A172 (cell line): ENCODE results near the gene CFAP97. TPM values are rescaled to one million over a fixed set of nuclear protein-coding genes. Genes with fewer than 3 reads are reported as not detected.
"Not testable (repeated sequence)": the region's sequence is repeated elsewhere in the genome, so short reads cannot be mapped to it uniquely, and the experiment has no call there.

Experiments
- DNase-seq: peaks from one replicate; pipeline ENCODE4 v3.0.0-alpha.2; 2015; ENCODE audit warnings: low spot score
- total RNA-seq: library from RNA; depleted of rRNA; stranded (reverse); fragments of >200 nt; shearing (Covaris generic); gene quantifications from 2 replicates; pipeline ENCODE4 v1.2.3, GENCODE V29; 2014; rRNA removed

CFAP97 gene
- 42.5 and 55.3 TPM in 2 replicates for total RNA-seq

DNA sequence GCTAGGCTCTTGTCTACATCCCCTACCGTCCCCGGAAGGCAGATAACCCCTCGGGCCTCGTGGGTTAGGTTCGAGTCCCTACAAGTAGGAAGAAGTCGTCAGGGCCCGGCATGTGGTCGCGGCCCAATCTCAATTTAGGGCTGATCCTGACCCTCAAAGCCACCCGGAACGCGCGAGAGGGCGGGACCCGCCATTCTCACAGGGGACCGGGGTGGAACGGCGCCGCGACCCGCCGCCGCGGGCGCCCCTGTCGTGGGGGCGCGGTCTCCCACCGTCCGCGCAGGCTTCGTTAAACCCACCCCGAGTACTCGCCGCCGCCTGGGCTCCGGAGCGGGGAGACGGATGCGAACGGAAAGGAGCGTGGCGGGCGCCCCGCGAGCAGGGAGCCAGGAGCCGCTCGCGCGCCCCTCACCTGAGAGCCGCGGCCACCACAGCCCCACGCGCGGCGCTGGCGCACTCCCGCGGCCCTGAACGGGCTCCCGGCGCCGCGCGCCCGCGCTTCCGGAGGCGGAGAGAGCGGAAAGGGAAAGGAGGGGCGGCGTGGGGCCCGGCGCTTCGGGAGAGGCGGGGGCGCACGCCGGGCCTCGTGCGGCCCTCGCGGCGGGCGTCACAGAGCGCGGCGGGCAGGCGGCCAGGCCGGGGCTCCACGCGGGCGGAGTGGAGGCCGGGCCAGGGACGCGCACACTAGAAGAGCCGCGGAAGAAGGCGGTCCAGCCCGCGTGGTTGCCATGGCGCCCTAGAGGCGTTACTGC lies at the start of gene CFAP97:
TSS of gene CFAP97 (minus strand) at position 515 of the 752 bp plus-strand sequence. CDS start 12,804 bp downstream, outside the sequence.
- DNase-seq, result peak; percentile 75

DNA sequence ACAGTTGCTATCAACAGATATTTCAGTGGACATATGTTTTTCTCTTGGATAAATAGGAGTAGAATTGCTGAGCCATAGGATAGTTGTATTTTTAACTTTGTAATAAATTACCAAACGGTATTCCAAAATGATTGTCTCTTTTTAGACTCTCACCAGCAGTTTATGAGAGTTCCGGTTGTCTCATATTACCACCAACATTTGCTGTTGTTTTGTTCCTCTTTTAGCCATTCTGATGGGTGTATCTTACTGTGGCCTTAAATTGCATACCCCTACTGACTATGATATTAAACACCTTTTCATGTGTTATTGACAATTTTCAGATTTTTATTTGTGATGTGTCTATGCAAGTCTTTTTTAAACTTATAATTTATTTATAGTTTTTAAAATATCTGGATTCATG lies 45.3 kb upstream of the CFAP97 start:
- no peak for DNase-seq

DNA sequence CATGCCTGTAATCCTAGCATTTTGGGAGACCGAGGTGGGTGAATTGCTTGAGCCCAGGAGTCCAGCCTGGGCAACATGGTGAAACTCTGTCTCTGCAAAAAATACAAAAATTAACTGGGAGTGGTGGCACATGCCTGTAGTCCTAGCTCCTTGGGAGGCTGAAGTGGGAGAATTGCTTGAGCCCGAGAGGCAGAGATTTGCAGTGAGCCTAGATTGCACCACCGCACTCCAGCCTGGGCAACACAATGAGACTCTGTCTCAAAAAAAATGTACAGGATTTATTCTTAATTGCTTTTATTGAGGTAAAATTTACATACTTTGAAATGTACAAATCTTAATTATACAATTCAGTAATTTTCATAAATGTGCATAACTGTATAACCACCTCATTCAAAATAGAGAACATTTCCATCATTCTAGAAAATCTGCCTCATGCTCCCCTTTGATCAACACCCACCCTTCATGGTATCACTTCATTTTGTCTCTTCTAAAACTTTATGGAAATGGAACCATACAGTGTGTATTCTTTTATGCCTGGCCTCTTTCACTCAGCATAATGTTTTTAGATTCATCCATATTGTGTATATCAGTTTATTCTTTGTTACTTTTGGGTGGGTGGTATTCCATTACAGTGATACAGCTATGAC lies 44.7 kb upstream of the CFAP97 start:
- no peak for DNase-seq

DNA sequence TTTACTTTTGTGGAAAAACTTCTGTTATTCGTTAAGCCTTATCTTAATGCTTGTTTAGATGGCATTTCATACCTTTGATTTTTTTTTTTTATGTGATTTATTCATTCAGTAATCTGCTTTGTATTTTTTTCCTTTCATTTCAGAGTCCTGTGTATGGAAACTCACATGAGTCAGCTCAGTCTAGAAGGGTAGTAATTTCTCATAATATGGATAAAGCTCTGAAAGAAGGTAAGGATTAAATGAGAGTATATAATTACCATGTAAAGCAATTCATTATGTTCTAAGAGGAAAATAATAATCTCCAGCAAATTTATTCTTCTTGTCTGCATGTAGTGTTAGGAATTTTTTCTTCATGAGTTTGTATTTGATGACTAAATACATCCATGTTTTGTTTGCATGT lies 43.4 kb upstream of the CFAP97 start:
- no peak for DNase-seq

DNA sequence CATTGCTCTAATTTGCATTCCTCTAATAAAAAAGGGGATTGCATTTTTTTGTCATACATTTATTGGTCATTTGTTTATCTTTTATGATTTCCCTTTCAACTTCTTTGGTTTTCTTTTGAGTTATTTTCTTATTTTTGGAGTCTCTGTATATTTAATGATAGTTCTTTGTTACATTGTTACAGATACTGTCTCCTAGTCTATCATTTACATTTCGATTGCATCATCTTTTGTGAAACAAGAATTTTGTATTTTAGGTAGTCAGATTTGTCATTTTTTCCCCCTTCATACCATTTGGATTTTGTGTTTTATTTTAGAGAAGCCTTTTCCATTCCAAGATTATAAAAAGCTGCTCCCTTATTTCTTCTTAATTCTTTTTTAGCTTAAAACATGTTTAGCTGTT lies 42.7 kb upstream of the CFAP97 start:
- DNase-seq, result no peak

DNA sequence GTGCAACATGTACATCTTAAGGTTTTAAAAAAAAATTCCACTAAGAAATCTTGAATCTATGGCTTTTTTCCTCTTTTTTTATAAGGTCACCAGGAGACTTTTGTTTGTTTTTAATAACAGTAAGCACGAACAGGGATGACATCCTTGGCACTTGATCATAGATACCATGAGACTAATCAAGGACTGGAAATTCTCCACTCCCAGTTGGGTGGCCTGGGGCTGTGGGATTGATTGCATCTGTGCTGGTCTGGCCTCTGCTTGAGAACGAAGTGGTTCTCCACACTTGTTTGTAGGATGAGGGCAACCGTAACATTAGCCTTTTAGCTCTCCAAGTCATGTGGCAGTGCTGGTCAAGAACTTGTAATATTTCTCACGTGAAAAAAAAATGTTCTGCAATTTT lies 41.0 kb upstream of the CFAP97 start:
- no peak for DNase-seq

DNA sequence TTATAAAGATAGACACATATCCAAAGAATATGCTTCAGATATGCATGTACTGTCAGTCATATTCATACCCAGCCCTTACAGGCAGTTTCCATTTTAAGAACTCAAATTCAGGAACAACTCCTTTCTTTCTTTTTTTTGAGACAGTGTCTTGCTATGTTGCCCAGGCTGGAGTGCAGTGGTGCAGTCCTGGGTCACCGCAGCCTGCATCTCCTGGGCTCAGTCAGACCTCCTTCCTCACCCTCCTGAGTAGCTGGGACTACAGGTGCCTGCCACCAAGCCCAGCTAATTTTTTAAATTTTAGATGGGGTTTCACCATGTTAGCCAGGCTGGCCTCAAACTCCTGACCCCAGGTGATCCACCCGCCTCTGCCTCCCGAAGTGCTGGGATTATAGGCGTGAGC lies 40.1 kb upstream of the CFAP97 start:
- no peak for DNase-seq

DNA sequence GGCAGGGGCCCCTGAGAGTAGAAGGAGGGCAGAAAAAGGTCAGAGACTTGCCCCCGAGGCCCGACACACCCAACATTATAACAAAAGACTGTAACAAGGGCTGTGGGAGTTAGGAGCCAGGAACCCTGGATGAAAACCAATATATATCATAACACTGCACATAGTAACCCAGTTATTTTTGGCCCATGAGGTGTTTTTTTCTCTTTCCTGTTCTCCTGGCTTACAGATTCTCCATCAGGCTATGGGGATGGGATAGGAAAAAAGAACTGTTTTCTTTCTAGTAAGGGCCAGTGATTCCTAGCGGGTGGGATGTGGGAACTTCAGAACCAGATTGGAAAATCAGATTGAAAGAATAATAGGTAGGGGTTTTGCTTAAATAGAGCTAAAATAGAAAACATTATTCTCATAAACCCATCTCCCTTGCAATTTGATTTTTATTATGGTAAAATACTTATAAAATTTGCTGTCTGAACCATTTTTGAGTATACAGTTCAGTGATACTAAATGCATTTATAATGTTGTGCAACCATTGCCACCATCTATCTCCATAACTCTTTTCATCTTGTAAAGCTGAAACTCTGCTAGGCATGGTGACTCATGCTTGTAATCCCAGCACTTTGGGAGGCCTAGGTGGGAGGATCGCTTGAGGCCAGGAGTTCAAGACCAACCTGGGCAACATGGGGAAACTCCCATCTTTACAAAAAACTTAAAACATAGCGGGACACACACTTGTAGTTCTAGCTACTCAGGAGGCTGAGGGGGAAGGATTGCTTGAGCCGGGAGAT lies 39.1 kb upstream of the CFAP97 start:
- no peak for DNase-seq

DNA sequence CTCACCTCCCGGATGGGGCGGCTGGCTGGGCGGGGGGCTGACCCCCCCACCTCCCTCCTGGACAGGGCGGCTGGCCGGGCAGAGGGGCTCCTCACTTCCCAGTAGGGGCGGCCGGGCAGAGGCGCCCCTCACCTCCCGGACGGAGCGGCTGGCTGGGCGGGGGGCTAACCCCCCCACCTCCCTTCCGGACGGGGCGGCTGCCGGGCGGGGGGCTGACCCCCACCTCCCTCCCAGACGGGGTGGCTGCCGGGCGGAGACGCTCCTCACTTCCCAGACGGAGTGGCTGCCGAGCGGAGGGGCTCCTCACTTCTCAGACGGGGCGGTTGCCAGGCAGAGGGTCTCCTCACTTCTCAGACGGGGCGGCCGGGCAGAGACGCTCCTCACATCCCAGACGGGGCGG lies 36.7 kb upstream of the CFAP97 start:
- not testable (repeated sequence) for DNase-seq

DNA sequence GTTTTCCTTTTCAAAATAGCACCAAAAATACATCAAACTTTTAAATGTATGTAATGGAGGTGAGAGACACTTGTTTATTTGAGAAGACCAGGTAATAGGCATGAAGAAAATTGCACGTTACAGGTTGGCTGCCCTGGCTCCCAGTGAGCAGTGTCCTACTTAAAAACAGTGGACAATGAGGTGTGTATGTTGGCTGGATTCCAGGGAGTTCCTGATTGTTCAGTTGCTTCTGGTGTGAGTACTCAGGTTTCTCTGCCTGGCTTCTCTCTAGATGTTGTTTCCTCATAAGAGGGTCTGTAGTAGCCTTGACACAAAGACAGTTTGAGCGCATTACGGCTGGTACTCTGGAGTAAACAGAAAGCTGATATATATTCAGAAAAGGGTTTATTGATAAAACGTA lies 35.0 kb upstream of the CFAP97 start:
- DNase-seq, result no peak

DNA sequence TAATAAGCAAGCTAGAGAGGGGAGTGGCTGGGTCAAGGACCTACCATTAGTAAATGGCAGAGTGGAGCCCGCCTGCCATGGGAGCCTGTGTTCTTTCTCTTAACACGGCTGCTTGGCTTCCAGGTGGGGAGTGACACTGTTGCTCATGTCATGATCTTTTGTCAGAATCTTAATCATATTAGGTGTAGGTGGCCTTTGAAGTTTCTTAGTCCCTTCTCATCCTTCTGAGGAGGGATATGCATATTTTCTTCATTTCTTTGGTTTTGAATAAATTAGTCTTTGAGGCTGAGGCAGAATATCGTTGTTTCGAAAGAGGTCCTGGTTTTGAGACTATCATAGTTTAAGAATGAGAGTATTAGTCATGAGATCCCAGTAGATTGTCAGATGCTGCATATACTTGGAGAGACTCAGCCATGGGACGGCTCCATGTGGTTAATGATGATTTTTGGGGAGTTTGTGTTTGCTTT lies 34.4 kb upstream of the CFAP97 start:
- no peak for DNase-seq

DNA sequence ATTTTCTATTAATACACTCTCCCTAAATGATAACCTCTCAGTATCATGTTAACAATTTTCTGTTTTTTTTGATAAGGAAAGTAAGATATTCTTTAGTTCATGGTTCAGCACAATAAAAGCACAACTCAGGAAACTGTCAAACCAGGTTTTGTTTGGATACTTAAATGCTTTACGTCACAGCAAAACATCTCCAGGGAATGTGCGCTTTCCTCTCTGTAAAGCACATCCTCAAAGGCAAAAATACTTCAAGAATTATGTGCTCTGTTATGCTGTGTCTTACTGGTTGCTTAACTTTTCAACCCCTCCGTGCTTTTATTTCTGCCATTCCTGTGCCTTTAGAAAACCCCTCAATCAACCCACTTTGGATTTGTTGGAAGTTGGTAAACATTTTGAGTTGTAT lies 33.4 kb upstream of the CFAP97 start:
- DNase-seq, result no peak

DNA sequence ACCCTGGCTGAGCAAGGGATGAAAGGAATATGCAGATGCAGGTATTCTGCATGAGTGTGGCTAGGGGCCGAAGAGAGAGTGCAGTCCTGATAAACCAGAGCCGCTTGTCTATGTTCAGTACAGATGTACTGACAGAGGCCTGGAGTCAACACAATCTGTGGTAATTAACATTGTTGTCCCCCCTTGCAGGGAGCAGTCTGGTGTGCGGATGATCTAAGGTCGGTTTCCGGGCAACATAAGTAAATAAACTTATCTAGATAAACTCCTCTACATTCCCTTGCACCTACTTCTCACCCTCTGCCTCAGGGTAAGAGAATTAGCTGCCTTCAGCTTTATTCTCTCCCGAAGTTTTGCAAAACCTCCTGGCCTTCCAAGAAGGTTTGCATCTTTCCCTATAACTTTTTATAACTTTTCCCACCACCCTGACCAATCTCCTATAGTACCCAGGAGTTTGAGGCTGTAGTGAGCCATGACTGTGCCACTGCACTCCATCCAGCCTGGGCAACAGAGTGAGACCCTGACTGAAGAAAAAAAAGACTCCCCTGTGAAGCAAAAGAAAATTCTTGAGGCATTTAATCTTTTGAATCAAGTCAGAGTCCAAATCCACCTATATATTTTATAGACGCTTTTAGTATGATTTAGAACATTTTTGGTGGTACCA lies 32.2 kb upstream of the CFAP97 start:
- peak; percentile 54 for DNase-seq

DNA sequence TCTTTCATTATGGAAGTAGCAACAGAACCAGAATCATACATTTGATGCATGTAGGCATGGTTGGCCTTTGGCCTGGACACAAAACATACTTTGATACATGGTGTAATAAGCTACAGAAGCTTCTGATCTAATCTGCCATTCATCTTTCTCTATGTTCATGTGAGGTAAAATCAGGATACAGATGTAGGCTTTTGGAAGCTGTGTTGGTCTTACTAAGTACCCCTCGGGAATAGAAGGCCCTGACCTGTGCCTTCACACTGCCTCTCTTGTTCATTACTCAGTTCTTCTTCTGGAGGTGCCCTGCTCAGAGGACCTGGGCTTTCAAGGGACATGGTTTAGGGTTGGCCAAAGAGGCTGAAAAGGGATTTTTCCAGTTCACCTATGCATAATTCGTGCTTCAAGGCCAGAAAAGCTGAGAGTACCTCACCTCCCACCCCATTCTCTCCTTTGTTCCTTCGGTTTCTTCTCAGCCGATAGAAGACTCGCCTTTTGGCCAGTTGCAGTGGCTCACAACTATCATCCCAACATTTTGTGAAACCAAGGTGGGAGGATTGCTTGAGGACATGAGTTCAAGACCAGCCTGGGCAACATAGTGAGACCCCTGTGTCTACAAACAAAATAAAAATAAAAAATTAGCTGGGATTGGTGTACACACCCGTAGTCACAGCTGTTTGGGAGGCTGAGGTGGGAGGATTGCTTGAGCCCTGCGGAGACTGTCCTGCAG lies 31.5 kb upstream of the CFAP97 start:
- no peak for DNase-seq

DNA sequence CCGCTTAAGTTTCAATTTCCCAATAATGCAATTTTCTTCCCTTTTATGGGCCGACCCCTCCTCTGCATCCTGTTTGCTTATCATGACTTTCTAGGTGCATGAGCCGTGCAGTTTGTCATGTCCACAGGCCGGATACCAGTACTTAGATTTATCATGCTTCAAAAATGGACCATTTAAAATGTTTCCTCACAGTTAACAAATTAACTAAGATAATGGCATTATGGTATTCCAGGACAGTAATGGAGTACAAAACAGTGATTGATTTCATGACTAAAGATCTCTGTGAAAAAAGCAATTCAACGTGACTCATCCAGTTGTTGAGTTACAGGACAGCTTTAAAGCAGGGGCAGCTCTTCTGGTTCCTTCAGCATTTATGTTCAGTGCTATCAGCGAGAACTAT lies 28.6 kb upstream of the CFAP97 start:
- peak; percentile 37 for DNase-seq

DNA sequence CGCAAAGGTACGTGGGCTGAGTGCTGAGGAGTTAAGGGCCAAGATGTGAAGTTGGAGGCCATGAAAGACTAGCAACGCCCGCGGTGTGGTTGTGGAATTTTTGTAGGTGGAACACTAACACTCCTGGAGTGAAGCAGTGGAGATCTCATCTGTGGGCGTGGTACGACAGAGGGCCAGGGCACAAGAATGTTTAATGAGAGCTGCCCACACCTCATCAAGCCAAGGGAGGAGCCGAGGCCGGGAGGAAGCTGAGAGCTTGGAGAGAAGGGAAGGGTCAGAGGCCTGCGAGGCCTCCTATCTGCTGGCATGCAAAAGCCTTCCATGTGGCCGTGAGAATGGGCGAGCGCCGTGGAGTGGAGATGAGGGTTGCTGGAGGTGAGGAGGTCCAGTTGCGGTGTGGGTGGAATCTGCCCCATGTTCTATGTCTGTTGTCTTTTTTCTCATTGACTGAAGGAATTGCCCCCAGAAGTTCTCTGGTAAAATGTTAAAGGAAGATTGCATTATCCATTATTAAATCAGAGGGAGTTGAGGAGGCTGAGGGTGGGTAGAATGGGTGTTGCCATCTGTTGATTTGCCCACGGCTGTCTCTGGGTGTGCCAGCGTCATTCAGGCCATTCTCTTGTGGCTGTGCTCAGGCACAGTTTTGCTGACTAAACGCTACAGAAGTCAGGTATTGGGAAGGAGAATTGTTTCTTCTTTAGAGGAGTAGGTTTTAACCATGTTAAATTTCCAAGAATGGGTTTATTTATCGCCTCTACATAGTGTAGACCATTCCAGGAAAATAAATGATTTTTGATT lies 25.4 kb upstream of the CFAP97 start:
- no peak for DNase-seq

DNA sequence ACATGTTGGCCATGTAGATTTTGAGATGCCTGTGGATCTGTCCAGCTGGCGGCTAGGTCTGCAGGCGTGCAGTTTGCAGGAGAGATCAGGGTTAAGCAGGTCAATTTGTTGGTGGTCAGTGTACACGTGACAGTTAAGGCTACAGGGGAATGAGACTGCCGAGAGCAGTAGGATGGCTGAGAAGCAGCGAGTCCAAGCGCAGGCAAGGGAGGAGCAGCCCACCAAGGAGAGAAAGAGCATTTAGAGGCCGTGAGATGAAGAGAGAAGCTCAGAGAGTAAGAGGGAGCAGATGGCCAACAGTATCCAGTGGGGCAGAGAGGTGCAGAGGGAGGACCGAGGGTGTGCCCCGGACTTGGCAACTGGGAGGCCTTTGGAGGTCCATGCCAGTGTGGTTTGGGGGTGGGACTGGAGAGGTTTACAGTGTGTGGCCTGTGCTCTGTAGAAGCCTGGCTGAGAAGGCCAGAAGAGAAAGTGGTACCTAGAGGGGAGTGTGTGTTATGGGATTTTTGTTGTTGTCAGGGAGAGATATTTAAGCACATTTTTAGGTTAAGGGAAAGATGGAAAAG lies 24.0 kb upstream of the CFAP97 start:
- DNase-seq, result no peak

DNA sequence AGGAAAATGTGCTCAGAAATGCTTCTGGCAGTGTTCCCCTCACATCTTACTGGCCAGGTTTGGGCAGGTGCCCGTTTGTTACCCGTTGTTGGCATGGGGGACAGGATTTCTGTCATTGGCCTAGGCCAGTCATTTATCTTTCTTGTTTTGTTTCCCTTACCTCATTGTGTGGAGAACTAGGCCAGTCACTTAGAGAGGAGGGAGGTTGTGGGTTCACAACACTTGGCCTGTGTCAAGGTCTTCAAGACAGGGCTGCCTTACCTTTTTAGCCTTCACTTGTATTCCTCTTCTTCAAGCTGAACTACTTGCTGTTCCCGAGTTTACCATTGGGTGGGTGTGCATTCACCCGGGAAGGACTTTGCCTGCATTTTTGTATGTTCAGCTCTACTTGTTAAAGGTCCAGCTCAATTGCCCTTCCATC lies 23.3 kb upstream of the CFAP97 start:
- no peak for DNase-seq

DNA sequence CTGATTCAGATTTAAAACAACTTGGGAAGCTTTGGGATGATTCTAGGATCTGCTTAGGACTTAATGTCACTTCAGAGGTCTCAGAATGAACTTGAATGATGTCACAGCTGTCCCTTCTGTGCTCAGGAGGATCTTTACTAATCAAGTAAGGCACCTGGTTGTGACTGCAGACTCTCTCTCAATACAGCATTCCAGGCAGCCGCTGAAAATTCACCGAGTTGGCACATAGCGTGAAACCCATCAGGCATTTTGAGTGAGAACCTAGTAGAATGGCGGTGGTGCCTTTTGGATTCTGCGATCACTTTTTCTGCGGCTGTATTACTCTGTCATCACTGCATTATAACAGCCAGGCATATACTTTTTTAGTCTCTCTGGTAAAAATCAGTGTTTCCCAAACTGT lies 22.1 kb upstream of the CFAP97 start:
- no peak for DNase-seq

DNA sequence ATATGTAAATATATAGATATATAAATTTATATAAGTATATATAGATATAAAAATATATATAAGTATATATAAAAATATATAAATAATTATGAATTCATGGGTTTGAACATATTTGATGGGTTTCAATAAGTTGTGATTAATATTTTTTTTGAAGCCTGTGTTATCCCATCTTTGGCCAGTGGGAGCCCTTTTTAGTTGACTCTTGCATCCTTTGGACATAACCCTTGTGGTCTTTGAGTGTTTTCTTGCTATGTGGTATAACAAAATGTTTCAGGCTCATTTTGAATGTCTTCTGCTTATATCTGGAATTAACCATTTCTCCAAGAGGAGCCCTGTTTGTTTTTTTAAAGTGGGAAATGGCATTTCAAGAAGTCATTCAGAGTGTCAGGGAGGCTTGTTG lies 20.8 kb upstream of the CFAP97 start:
- DNase-seq, result no peak
